Thoracic aorta (tissue), 2 donors: ENCODE results near the gene PPARA. TPM values are rescaled to one million over a fixed set of nuclear protein-coding genes. Genes with fewer than 3 reads are reported as not detected.

ENCODE experiments used
- ATAC-seq: fragments of 150-250 bp; one replicate; pipeline ENCODE4 v1.8.0; 2017; ENCODE audit warnings: low read depth; ENCODE audit not compliant: insufficient number of reproducible peaks, low FRiP score
- DNase-seq: peaks from one replicate; pipeline ENCODE4 v3.0.0-alpha.2; 2020; ENCODE audit warnings: low spot score
- H3K27ac ChIP-seq, 2 donors: fragments of 200-600 bp; sonication (generic); 1 replicate in 1 of 2; 2 replicates in 1 of 2; pipeline ENCODE4 v1.5.1; 2016; ENCODE audit warnings: mild to moderate bottlenecking in 2 of 2, moderate library complexity in 2 of 2
- H3K27me3 ChIP-seq: fragments of 200-600 bp; sonication (generic); replicated peaks from 2 replicates; pipeline ENCODE4 v1.6.0; 2016; ENCODE audit warnings: mild to moderate bottlenecking; ENCODE audit not compliant: insufficient read depth
- H3K36me3 ChIP-seq: fragments of 200-600 bp; sonication (generic); one replicate; pipeline ENCODE4 v1.5.1; 2016
- H3K4me1 ChIP-seq, 2 donors: fragments of 200-600 bp; sonication (generic); 1 replicate in 1 of 2; 2 replicates in 1 of 2; pipeline versions ENCODE4 v1.5.1 to v1.6.0; 2016; ENCODE audit warnings: low read depth in 2 of 2, mild to moderate bottlenecking in 1 of 2; ENCODE audit not compliant: control insufficient read depth in 1 of 2
- H3K4me3 ChIP-seq: fragments of 200-600 bp; sonication (generic); 2 replicates; pipeline ENCODE4 v1.5.1; 2016; ENCODE audit warnings: mild to moderate bottlenecking
- H3K9me3 ChIP-seq: fragments of 200-600 bp; sonication (generic); 2 replicates; pipeline ENCODE4 v1.5.1; 2016
- total RNA-seq, 2 donors: library from RNA; depleted of rRNA; stranded (reverse); fragments of >200 nt; gene quantifications; one replicate each; pipeline versions ENCODE4 v1.1.0 to v1.2.3, GENCODE V29; 2016
- TF ChIP-seq, protein P1 (sequence below): fragments of 200-600 bp; sonication (generic); IDR thresholded peaks from one replicate; pipeline ENCODE4 v1.5.1; 2019; ENCODE audit warnings: antibody characterized with exemption

The PPARA gene
- total RNA-seq, 2 donors from 2014 or later, result 21.9 to 67.8 TPM

DNA sequence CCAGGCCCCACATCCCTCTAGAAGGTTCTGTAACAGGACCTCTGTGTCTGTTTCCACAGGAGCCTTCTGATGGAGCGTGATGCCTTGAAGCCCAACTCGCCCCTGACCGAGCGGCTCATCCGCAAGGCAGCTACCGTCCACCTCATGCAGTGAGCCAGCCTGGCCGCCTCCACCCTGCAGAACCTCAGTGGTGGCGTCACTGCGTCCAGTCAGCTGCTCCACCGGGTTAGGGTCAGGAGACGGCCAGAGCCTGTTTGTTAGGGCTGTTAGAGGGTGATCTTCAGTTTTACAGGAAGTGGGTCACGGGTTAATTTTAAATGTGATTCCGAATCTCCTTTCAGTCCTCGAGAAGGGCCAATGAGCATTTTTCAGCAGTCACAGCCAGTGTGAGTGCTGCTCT lies 142.4 kb downstream of the PPARA start:
- Histone ChIP-seq H3K27ac (peak overlapping the region in 1 of 2 donors; percentile 41), H3K9me3 (no peaks in the 10 kb centered on the region), H3K4me1 (peaks cover 10 to 20% of the 10 kb centered on the region in 2 donors), H3K36me3 (peaks cover 35% of the 10 kb centered on the region), H3K27me3 (no peaks in the 10 kb centered on the region), H3K4me3 (no peak overlapping the region)
- DNase-seq, result no peak
- no peak for ATAC-seq
- TF ChIP-seq, protein P1, sequence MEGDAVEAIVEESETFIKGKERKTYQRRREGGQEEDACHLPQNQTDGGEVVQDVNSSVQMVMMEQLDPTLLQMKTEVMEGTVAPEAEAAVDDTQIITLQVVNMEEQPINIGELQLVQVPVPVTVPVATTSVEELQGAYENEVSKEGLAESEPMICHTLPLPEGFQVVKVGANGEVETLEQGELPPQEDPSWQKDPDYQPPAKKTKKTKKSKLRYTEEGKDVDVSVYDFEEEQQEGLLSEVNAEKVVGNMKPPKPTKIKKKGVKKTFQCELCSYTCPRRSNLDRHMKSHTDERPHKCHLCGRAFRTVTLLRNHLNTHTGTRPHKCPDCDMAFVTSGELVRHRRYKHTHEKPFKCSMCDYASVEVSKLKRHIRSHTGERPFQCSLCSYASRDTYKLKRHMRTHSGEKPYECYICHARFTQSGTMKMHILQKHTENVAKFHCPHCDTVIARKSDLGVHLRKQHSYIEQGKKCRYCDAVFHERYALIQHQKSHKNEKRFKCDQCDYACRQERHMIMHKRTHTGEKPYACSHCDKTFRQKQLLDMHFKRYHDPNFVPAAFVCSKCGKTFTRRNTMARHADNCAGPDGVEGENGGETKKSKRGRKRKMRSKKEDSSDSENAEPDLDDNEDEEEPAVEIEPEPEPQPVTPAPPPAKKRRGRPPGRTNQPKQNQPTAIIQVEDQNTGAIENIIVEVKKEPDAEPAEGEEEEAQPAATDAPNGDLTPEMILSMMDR, result no peak

Other genes with a start within 250 kb of the PPARA start
- gene WNT7B, start 173.4 kb upstream of the PPARA start, total RNA-seq, result not detected
- 10 to 100 TPM in 1 of 2 donors, 1 to 10 TPM in 1; 8.1 to 12.4 TPM for gene CDPF1, start 99.8 kb downstream of the PPARA start, total RNA-seq
- under 1 TPM in 1 of 2 donors, not detected in 1; under 0.01 TPM for gene PKDREJ, start 112.8 kb downstream of the PPARA start, total RNA-seq
- 10 to 100 TPM; 67.7 to 76.9 TPM for gene TTC38, start 117.5 kb downstream of the PPARA start, total RNA-seq
- under 1 TPM; 0.41 to 0.92 TPM for gene GTSE1, start 146.3 kb downstream of the PPARA start, total RNA-seq
- 10 to 100 TPM; 30.2 to 45.4 TPM for gene TRMU, start 185.2 kb downstream of the PPARA start, total RNA-seq